ENCODE data around the gene WASF3.
A peak's percentile ranks its signal among the peaks of the same experiment; 100 is the strongest.
"Not testable (repeated sequence)": the region's sequence is repeated elsewhere in the genome, so short reads cannot be mapped to it uniquely, and the experiment has no call there.

The WASF3 gene

DNA sequence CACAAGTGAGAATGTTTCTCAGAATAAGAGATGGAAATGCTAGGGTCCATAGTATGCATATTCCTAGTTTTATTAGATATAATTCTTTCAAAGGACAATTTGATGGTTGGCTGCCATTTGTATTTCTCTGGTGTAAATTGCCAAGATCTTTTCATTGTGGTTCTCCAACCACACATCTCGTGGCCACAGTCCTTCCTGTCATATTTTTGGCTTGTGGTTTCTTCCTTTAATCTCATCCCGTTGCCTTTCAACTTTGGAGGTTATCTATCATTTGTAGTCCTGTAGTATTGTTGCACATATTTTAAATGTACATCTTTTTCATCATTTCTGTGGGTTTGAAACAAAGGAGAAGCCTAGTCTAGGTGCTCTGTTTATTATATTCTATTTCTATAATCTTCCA lies 61.2 kb downstream of the WASF3 start:
- Histone ChIP-seq H3K9me3 (peaks cover 3% of the 10 kb centered on the region; the same call in 1 of the 2 replicates), H3K27me3 (no peaks in the 10 kb centered on the region), H3K36me3 (no peaks in the 10 kb centered on the region), H3K27ac (no peak overlapping the region), H4K20me1 (peaks cover 10% of the 10 kb centered on the region; the same call in 1 of the 2 replicates), H3K9ac (no peak overlapping the region), H3K4me3 (no peak overlapping the region), H3K4me2 (peak overlapping the region; percentile 76), H3K4me1 (peaks cover 62% of the 10 kb centered on the region)
- TF ChIP-seq Cebpa-rat (IDR thresholded peaks at IDR 0.05) = no peak

DNA sequence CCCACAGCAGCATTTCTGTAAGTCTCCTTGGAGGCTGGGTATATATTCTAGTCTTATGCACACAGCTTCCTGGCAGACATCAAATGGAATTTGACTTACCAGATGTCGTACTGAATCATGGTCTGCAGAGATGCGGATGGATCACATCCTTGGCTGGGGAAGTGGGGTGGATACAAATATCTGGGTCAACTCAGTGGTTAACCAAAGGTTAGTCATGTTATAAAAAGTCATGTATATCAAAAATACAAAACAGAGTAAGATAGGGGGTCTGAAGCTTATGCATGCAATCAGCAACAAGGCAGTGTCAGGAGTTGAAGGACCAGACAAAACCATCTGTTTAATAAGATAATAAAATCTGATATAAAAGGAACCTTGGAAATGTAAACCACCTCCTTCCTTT lies 61.9 kb downstream of the WASF3 start:
- Histone ChIP-seq H3K27ac (no peak overlapping the region), H3K9me3 (peaks cover 8% of the 10 kb centered on the region), H3K4me3 (no peak overlapping the region), H3K4me2 (peak overlapping the region; percentile 76), H3K27me3 (no peaks in the 10 kb centered on the region), H3K4me1 (peaks cover 60% of the 10 kb centered on the region), H4K20me1 (peaks cover 10% of the 10 kb centered on the region; the same call in 1 of the 2 replicates), H3K36me3 (no peaks in the 10 kb centered on the region), H3K9ac (no peak overlapping the region)
- no peak for TF ChIP-seq Cebpa-rat (IDR thresholded peaks at IDR 0.05)

GRCh38 chr13:26621731-26622401 lies 64.4 kb downstream of the WASF3 start:
- H3K27me3 ChIP-seq = no peaks in the 10 kb centered on the region
- H3K27ac ChIP-seq = no peak overlapping the region
- no peak overlapping the region for H3K4me3 ChIP-seq
- peaks cover 45% of the 10 kb centered on the region for H3K4me1 ChIP-seq
- H3K9ac ChIP-seq = no peak overlapping the region
- peaks cover 10% of the 10 kb centered on the region; the same call in 1 of the 2 replicates for H4K20me1 ChIP-seq
- H3K36me3 ChIP-seq = peaks cover 6% of the 10 kb centered on the region; the same call in 1 of the 2 replicates
- H3K9me3 ChIP-seq = peaks cover 27% of the 10 kb centered on the region
- no peak overlapping the region; the same call in 1 of the 2 replicates for H3K4me2 ChIP-seq
- TF ChIP-seq Cebpa-rat (IDR thresholded peaks at IDR 0.05) = no peak

DNA sequence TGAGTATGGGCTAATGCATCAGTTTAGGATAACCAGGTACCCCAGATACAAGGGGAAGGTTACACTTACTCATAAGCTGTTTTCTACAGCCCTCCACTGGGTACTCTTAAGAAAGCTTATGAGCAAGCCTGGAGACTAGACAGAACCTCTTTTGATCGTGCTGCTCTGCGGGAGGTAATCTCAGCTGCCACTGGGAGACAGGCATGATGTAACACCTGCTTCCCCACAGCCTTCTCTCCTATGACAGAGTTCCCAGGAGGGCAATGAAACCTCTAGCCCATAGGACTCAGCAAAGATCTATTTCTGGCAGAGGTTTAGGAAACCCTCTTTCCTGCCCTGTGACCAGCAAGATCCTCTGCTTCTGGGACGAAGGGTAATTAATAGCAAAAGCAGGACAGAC lies 65.6 kb downstream of the WASF3 start:
- TF ChIP-seq Cebpa-rat (IDR thresholded peaks at IDR 0.05) = no peak
- Histone ChIP-seq H3K4me2 (peak overlapping the region; percentile 68), H3K9me3 (peaks cover 27% of the 10 kb centered on the region), H3K27ac (no peak overlapping the region), H4K20me1 (peaks cover 10% of the 10 kb centered on the region; the same call in 1 of the 2 replicates), H3K36me3 (peaks cover 6% of the 10 kb centered on the region; the same call in 1 of the 2 replicates), H3K4me3 (no peak overlapping the region), H3K4me1 (peaks cover 40% of the 10 kb centered on the region), H3K9ac (no peak overlapping the region), H3K27me3 (no peaks in the 10 kb centered on the region)

- no peak overlapping the region for H3K27ac ChIP-seq
- no peak for TF ChIP-seq Cebpa-rat (IDR thresholded peaks at IDR 0.05)
- H3K27me3 ChIP-seq = no peaks in the 10 kb centered on the region
- peaks cover under 1% of the 10 kb centered on the region; the same call in 1 of the 2 replicates for H4K20me1 ChIP-seq
- no peak overlapping the region for H3K4me2 ChIP-seq
- H3K9ac ChIP-seq = no peak overlapping the region
- H3K4me1 ChIP-seq = peaks cover 29% of the 10 kb centered on the region
- H3K36me3 ChIP-seq = peaks cover 6% of the 10 kb centered on the region; the same call in 1 of the 2 replicates
- H3K9me3 ChIP-seq = peaks cover 27% of the 10 kb centered on the region
- no peak overlapping the region for H3K4me3 ChIP-seq
These were observed 67.1 kb downstream of the WASF3 start for GRCh38 chr13:26624572-26624971.

GRCh38 chr13:26626271-26626670 lies 68.8 kb downstream of the WASF3 start:
- H3K36me3 ChIP-seq = peaks cover 6% of the 10 kb centered on the region; the same call in 1 of the 2 replicates
- no peak overlapping the region for H3K27ac ChIP-seq
- H3K4me3 ChIP-seq = no peak overlapping the region
- no peaks in the 10 kb centered on the region for H3K27me3 ChIP-seq
- no peaks in the 10 kb centered on the region for H4K20me1 ChIP-seq
- no peak overlapping the region for H3K9ac ChIP-seq
- peaks cover 19% of the 10 kb centered on the region for H3K4me1 ChIP-seq
- no peak overlapping the region for H3K4me2 ChIP-seq
- peaks cover 27% of the 10 kb centered on the region for H3K9me3 ChIP-seq
- no peak for TF ChIP-seq Cebpa-rat (IDR thresholded peaks at IDR 0.05)

DNA sequence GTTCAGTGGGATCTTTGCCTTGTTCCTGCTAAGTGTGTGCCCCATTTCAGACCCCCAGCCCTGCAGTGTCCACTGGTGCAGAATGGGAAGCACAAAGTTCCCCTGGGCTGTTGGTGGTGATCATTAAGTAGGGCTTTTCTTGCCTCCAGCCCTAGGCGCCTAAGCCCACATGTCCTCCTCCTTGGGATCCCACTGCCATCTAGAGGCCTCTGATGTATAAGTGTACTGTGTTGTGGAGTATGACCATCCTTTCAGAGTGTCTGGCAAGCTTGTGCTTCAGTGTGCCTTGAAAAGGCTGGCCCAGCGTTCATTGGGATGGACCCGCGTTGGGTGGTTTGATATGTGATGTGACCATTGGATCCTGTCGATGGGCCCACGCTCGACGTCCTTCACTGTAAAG lies 71.2 kb downstream of the WASF3 start:
- H3K4me1 ChIP-seq = peaks cover 7% of the 10 kb centered on the region
- H4K20me1 ChIP-seq = no peaks in the 10 kb centered on the region
- H3K4me3 ChIP-seq = no peak overlapping the region
- no peak overlapping the region for H3K4me2 ChIP-seq
- no peak overlapping the region for H3K9ac ChIP-seq
- peaks cover 6% of the 10 kb centered on the region; the same call in 1 of the 2 replicates for H3K36me3 ChIP-seq
- no peaks in the 10 kb centered on the region for H3K27me3 ChIP-seq
- no peak overlapping the region for H3K27ac ChIP-seq
- no peak for TF ChIP-seq Cebpa-rat (IDR thresholded peaks at IDR 0.05)
- H3K9me3 ChIP-seq = peaks cover 25% of the 10 kb centered on the region

- peaks cover 19% of the 10 kb centered on the region for H3K9me3 ChIP-seq
- H4K20me1 ChIP-seq = no peaks in the 10 kb centered on the region
- TF ChIP-seq Cebpa-rat (IDR thresholded peaks at IDR 0.05) = no peak
- H3K4me2 ChIP-seq = no peak overlapping the region
- no peak overlapping the region for H3K9ac ChIP-seq
- no peak overlapping the region for H3K4me3 ChIP-seq
- no peak overlapping the region for H3K27ac ChIP-seq
- 0 out of 2 replicates have a peak, but pooled peaks cover 5% of the 10 kb centered on the region for H3K4me1 ChIP-seq
- no peaks in the 10 kb centered on the region for H3K27me3 ChIP-seq
- peaks cover 6% of the 10 kb centered on the region; the same call in 1 of the 2 replicates for H3K36me3 ChIP-seq
These were observed 71.9 kb downstream of the WASF3 start for GRCh38 chr13:26629260-26629825.

GRCh38 chr13:26635634-26636033 lies 78.2 kb downstream of the WASF3 start:
- not testable (repeated sequence) for H3K9ac ChIP-seq, H3K4me2 ChIP-seq, H3K36me3 ChIP-seq, H4K20me1 ChIP-seq, H3K27ac ChIP-seq, H3K27me3 ChIP-seq, H3K4me3 ChIP-seq, H3K4me1 ChIP-seq
- peaks cover 31% of the 10 kb centered on the region for H3K9me3 ChIP-seq

DNA sequence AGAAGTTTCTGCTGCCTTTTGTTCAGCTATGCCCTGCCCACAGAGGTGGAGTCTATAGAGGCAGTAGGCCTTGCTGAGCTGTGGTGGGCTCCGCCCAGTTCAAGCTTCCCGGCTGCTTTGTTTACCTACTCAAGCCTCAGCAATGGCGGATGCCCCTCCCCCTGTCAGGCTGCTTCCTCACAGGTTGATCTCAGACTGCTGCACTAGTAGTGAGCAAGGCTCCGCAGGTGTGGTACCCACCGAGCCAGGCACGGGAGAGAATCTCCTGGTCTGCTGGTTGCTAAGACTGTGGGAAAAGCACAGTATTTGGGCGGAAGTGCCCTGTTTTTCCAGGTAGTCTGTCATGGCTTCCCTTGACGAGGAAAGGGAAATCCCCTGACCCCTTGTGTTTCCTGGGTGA lies 78.6 kb downstream of the WASF3 start:
- H3K36me3 ChIP-seq, H3K27me3 ChIP-seq, H4K20me1 ChIP-seq, H3K4me2 ChIP-seq, H3K4me3 ChIP-seq, H3K27ac ChIP-seq, H3K4me1 ChIP-seq, H3K9ac ChIP-seq: not testable (repeated sequence)
- peaks cover 31% of the 10 kb centered on the region for H3K9me3 ChIP-seq

Data from BLaER1 (cell line).